GOT3 (cell line): ENCODE data around the gene SBNO2.

Experiments
- DNase-seq: peaks from one replicate; lab custom pipeline; 2025; ENCODE audit warnings: mixed read lengths; lab: John Stamatoyannopoulos, UW

SBNO2 gene

DNA sequence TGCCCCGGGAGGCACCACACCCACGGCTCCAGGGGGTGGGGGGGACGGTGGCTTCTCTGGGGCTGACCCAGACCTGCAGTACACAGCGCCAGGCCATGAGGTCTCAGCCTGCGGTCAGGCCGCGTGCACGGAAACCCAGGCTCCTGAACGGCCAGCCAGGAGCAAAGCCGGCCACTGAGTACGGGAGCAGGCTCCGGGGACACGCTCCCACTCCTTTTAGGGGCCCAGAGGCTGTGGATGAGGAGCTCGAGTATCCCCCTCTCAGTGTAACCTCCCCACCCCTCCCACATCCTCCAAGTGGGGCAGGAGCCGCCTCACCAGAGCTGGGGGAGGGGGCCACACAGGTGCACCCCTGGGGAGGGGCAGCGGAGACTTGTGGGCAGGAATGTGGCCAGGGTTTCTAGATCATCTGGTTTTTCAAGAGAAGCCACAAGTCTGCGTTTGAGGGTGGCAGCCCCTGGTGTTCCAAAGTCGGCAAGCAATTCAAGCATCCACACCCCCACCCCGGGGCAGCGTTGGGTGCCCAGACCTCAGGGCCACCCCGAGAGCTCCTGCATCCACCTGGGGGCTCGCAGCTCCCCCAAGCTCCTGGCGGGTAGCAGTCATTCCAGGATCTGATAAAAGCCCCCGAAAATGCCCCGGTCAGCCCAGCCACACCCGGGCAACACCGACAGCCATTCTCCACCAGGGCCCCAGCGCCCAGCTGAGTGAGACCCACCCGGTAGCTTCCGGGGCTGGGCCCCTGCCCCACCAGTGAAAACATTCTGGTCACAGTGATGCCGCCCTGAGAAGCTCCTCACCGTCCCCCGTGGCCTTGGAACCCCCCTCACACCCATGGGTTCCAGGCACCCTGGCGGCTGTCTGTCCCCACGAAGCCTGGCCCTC, 6.1 kb downstream of the SBNO2 start:
- no peak for DNase-seq

GRCh38 chr19:1166872-1167573, 7.0 kb downstream of the SBNO2 start:
- DNase-seq = no peak

- DNase-seq = no peak
Measured at GRCh38 chr19:1164684-1165531, 9.2 kb downstream of the SBNO2 start.

DNA sequence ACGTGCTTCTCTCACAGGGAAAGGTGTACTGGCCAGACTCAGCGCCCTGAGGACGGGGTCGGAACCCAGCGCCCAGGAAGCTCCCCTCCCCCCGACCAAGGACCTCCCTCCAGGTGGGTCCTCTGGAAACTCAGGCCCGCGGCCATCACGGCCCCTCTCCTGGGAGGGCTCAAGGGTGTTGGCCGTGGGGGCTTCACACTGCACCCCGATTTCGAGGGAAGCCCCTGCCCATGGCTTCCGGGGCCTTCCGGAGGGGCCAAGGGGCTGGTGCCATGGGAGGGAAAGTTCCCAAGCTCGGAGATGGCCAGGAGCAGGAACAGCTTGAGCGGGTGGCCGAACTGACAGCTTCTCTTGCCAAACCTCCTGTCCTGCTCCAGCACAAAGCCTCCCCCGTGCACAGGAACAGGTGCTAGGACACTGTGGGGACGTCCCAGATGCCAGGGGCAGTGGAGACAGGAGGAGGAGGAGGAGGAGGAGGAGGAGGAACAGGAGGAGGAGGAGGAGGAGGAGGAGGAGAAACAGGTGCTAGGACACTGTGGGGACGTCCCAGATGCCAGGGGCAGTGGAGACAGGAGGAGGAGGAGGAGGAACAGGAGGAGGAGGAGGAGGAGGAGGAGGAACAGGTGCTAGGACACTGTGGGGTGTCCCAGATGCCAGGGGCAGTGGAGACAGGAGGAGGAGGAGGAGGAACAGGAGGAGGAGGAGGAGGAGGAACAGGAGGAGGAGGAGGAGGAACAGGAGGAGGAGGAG, 10.0 kb downstream of the SBNO2 start:
- DNase-seq = no peak

DNA sequence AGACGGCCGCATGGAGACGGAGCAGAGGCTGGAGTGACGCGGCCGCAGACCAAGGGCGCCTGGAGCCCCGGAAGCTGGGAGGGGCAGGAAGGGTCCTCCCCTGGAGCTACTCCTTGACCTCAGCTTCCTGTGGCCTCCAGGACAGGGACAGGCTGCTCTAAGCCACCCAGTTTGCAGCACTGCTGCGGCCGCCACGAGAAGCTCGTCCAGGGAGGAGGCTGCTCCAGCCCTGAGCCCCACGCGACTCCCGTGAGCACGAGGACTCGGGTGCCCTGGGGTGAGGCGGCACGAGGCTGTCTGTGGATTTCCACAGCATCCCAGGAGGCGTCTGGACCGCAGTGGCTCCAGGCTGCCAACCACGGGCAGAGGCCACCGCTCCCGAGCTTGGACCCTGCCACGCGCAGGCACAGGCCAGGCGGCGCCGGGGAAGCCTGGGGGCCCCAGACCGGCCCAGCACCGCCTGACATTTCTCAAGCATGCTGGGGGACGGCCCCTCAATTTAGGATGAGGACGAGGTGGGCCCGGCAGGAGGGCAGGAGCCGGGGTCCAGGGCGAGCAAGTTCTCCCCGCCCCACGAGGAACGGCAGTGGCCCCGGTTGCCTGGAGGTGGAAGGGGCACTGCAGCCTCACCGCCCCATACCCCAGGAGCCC, 10.7 kb downstream of the SBNO2 start:
- no peak for DNase-seq

DNA sequence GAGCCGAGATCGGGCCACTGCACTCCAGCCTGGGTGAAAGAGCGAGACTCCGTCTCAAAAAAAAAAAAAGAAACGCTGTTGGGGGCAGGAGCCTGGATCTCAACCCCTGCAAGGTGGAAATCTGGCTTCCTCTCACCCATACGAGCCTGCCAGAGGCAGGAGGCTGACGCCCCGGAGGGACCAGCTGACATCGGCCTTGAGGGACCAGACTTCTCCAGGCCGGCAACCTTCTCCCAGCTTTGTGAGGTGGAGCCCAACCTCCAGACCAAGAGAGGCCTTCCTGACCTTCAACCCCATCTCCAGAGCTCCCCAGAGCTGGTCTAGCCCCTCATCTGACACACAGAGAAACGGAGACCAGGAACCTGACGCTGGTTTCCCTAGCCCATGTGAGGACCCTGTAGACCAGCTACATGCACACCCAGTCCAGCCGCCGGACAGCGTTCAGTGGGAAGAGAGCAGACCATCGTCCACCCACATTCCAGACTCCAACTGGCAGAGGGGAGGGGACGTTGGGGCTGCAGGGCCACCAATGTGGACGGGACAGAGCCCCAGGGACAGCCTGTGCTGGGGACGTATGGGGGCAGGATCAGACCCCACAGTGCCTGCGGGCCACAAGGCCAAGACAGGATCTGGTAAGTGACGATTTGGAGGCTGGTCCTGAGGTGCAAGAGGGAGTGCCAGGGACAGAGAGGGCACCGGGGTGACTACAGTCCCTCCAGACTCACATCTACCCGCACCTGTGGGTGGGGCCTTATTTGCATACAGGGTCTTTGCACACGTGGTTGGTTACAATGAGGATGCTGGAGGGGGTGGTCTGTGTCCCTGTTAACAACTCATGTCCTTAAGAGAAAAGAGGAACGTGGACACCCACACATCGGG, 11.4 kb downstream of the SBNO2 start:
- no peak for DNase-seq

DNA sequence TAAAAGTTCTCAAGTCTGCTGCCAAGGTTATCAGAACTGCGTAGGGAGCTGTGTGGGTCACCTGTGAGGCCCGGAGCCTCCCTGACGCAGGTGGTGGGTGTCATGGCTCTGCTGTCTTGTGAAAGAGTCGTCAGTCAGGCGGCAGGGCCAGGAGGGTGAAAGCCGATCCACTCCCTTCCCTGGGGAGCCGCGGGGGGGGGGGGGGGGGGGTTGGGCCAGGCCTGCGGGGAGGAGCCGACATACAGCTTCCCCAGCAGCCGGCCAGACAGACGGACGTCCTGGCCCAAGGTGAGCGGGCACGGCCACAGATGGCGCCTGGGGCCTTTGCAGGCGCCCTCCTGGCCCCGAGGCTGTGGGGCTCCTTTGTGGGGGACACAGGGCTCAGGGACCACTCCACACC, 12.4 kb downstream of the SBNO2 start:
- no peak for DNase-seq

DNA sequence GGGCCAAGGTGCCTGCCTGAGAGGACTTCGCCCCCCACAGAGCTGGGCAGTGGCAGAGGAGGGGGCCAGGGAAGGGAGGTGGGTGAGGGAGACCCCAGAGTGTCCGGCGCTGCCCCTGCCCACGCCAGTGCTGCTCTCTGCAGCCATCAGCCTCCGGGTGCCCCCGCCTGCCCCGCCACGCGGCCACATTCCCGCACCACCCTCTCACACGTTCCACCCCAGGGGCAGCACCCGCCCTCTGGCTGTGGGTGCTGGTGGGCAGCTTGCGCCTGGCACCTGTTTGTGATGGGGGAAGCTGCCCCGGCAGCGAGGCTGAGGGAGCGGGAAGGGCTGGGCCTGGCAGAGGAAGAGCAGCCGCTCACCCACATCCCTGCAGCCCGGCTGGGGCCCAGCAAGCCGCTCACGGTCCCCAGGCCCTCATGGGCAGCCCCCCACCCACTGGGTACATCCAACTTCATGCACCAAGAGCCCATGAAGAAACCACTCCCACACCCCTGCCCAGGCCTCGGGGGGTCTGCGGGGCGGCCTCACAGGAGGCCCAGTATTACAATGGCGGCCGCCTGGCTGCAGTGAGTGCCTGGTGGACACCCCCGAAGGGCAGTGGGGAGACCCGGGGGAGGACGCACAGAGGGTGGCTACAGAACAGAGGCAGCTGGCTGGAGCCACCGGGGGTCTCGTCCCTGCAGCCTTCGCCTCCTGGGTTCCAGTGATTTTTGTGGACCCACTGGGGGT, 14.0 kb downstream of the SBNO2 start:
- DNase-seq = no peak

GRCh38 chr19:1158885-1159448, 15.1 kb downstream of the SBNO2 start:
- no peak for DNase-seq

DNA sequence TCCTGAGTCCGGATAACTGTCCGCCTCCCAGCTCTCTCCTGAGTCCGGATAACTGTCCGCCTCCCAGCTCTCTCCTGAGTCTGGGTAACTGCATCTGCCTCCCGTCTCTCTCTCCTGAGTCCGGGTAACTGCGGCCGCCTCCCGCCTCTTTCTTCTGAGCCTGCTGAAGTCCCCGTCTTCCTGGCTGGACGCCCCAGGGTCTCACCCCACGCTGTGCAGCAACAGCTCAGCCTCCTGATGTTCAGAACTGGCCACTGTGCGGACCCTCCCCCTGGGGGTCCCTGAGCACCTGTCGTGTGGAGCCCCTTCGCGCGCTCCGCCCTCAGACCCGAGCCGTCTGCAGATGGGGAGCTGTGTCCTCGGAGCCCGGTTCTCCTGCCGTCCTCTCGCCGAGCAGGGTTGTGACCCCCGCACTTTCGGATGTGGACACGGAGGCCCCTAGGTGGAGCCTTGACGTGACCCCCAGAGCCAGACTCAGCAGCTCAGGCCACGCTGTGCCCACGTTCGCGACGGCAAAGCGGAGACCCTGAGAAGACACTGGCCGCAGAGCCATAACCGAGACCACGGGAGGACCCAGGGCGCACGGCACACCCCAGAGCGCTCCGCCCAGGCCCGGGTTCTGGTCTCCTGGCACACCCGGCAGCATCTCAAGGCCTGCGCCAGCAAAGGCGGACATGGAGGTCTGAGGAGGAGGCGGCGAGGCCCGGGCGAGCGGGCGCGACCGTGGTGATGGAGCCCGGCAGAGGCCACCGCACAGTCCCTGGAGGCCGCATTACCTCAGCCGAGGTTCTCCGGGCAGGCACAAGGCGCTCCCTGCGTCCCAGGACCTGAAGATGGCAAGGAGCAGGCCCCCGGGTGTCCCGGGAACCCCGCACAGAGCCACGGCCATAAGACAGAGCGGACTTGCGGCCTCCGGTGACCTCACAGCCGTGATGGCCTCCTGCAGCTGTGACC, 15.9 kb downstream of the SBNO2 start:
- DNase-seq = no peak

DNA sequence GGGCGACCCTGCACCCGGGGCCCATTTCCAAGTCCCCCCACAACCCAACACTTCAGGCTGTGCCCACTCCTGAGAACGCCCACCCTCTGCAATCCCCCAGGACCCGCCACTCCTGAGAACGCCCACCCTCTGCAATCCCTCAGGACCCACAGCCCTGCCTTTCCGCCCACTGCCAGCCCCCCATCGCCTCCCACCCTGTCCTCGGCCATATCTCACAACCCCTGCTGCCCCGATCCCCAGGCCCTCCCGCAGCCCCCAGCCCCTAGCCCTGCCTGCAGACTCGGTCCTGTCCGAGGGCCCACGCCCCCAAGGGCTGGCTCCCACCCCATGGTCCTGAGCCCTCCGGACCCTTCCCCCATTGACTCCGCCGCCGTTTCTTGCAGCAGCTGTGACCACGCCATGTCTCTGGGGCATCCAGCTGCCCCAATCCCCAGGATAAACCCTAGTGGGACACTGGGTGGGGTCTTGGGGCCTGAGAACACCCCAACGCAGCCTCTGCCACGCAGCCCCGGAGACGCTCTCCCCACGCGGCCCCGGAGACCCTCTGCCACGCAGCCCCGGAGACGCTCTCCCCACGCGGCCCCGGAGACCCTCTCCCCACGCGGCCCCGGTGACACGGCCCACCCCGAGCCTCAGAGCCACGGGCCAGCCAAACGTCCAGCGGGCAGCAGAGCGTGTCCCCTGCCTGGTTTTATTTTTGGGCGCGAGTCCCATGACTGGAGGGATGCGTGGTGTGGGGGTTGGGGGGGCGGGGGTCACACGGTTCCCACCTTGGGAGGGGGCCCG, 17.0 kb downstream of the SBNO2 start:
- DNase-seq = no peak

GRCh38 chr19:1156305-1156801, 17.7 kb downstream of the SBNO2 start:
- no peak for DNase-seq

DNA sequence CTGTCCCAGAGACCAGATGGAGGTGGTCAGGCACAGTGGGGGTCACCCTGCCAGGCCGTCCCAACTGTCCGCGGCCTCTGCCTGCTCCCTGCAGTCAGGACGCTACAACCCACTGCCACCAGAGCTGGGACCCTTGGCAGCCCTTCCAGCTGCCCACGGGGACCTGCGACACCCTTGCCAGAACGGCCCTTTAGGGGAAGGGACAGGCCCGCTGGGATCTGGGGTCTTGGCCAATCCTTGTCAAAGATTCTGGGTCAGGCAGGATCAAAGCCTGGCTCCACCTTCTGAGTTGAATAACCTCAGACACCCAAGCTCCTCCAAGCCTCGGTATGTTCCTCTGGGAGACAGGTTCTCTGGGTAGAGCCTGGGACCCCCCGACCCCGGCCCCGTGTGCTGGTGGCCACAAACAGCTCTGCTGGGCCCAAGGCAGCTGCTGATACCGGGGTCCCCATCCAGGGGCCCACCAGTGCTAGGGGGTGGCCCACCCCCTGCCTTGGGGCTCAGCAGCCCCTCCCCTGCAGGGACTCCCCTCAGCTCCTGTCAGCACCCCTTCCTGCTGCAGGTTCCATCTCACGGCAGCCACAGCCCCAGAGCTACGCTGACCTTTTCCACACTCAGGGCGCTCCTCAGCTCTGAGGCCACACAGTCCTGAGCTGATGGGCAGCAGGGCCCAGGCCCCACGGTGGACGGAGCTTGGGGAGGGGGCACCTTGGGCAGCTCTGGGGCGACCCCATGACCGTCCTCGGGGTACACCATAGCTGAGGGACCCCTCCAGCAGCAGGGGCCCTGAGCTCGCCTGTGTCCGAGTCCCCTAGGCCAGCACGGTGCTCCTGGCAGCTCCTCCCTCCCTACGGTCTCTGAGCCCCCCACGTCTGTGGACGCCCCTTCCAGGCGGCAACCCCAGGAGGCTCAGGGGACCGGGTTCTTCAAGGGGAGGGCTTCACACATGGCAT, 18.4 kb downstream of the SBNO2 start:
- DNase-seq = no peak

DNA sequence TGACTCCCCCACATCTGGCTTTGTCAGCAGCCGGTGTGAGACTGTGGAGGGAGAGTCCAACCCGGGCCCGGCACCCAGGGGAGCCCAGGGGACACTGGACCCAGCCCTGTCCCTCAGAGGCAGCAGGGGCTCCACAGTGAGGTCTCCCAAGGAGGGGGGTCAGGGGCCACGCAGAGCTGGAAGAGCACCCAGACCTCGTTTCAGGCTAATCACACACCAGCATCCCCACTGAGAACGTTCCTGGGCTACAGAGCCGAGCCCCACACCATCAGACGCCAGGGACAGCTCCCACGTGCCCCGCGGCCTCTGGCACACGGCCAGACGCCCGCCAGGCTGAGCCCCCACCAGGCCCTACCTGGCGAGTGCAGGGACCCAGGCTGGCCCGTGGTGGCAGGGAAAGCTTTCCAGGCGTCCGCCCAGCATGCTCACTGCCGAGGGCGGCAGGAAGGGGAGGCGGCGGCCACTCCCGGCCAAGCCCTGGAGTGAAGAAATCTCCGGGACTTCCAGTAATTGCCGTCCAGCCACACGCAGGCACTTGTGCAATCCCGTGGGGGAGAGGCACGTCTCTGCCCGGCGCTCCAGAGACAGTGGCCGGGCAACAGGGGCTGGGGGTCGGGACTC, 19.2 kb downstream of the SBNO2 start:
- DNase-seq = no peak
